Esophagus squamous epithelium (tissue), 5 donors: ENCODE data around the gene TMEM207. TPM values are rescaled to one million over a fixed set of nuclear protein-coding genes. Genes with fewer than 3 reads are reported as not detected.
"Not testable (repeated sequence)": the region's sequence is repeated elsewhere in the genome, so short reads cannot be mapped to it uniquely, and the experiment has no call there.

ENCODE experiments used
- DNase-seq: peaks from one replicate; lab custom pipeline; 2025; lab: John Stamatoyannopoulos, UW
- H3K27ac ChIP-seq, 4 donors: fragments of 200-600 bp; sonication (generic); one replicate each; pipeline ENCODE4 v1.5.1; 2016 to 2019; ENCODE audit warnings: mild to moderate bottlenecking in 1 of 4
- H3K27me3 ChIP-seq, 4 donors: fragments of 200-600 bp; sonication (generic); 1 replicate in 3 of 4; 2 replicates in 1 of 4; pipeline versions ENCODE4 v1.5.1 to v1.6.0; 2017 to 2021; ENCODE audit warnings: antibody characterized with exemption in 1 of 4
- H3K36me3 ChIP-seq, 3 donors: fragments of 200-600 bp; sonication (generic); one replicate each; pipeline ENCODE4 v1.5.1; 2016 to 2019
- H3K4me1 ChIP-seq, 3 donors: fragments of 200-600 bp; sonication (generic); one replicate each; pipeline ENCODE4 v1.5.1; 2017 to 2019
- H3K4me3 ChIP-seq, 4 donors: fragments of 200-600 bp; sonication (generic); 1 replicate in 3 of 4; 2 replicates in 1 of 4; pipeline ENCODE4 v1.5.1; 2016 to 2019; ENCODE audit warnings: mild to moderate bottlenecking in 2 of 4, moderate library complexity in 1 of 4
- H3K9me3 ChIP-seq, 3 donors: fragments of 200-600 bp; sonication (generic); one replicate each; pipeline ENCODE4 v1.5.1; 2016 to 2019
- POLR2A ChIP-seq, 4 donors: fragments of 450-650 bp; IDR thresholded peaks; one replicate each; pipeline ENCODE4 v1.6.1; 2017; ENCODE audit warnings: antibody characterized with exemption in 4 of 4, mild to moderate bottlenecking in 4 of 4, moderate library complexity in 3 of 4
- WGBS, 2 donors: methylation state at CpG; one replicate each; pipeline ENCODE4 v1.1.5; 2018; 5-methylcytosine and 5-hydroxymethylcytosine counted together
- intact Hi-C: fragments of 100-400 bp; cut with DNase I; formaldehyde crosslinking; loops from one replicate; pipeline ENCODE4 v1.15.0; 2022
- total RNA-seq, 4 donors: library from RNA; depleted of rRNA; stranded (reverse); fragments of >200 nt; gene quantifications; one replicate each; pipeline ENCODE4 v1.1.0, GENCODE V29; 2016
- TF ChIP-seq, protein P1 (sequence below), 6 experiments: fragments of 450-650 bp in 4 of 6; fragments of 200-600 bp in 2 of 6; sonication (generic) in 2 of 6; IDR thresholded peaks; one replicate each; pipeline ENCODE4 v1.5.1; 2016 to 2019; ENCODE audit warnings: antibody characterized with exemption in 6 of 6, mild to moderate bottlenecking in 4 of 6, moderate library complexity in 4 of 6
- donor health status: DM: yes; HTN: yes; CAD: no.

TMEM207 gene
- total RNA-seq, 4 donors from 2014 or later, result not detected

DNA sequence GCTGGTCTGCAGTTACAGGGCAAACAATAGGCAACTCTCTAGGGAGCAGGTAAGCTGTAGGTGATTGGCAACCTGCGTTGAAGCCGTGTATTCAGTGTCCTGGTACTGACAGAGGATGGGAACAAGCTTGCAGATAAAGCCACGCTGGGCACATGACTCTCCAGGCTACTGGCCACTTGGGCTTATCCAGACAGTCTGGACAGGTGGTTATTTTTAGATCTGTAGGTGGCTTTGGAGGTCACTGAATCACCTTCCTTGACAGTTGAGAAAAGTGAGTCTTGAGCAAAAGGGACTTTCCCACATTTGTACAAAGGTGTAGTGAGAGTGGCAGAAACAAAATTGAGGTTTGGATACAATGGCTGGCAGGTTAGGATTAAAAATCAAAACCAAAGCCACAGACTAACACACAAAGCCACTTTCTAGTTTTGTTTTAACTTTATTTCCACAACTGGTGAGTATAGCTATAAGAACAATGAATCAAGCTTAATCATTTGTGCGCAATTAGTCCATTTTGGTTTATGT, 41.9 kb upstream of the TMEM207 start:
- H3K36me3 ChIP-seq, result no peaks in the 10 kb centered on the region
- DNase-seq, result no peak
- H3K4me1 ChIP-seq, result no peaks in the 10 kb centered on the region
- H3K9me3 ChIP-seq, result no peaks in the 10 kb centered on the region
- no peak overlapping the region for H3K4me3 ChIP-seq
- TF ChIP-seq, protein P1, sequence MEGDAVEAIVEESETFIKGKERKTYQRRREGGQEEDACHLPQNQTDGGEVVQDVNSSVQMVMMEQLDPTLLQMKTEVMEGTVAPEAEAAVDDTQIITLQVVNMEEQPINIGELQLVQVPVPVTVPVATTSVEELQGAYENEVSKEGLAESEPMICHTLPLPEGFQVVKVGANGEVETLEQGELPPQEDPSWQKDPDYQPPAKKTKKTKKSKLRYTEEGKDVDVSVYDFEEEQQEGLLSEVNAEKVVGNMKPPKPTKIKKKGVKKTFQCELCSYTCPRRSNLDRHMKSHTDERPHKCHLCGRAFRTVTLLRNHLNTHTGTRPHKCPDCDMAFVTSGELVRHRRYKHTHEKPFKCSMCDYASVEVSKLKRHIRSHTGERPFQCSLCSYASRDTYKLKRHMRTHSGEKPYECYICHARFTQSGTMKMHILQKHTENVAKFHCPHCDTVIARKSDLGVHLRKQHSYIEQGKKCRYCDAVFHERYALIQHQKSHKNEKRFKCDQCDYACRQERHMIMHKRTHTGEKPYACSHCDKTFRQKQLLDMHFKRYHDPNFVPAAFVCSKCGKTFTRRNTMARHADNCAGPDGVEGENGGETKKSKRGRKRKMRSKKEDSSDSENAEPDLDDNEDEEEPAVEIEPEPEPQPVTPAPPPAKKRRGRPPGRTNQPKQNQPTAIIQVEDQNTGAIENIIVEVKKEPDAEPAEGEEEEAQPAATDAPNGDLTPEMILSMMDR (IDR thresholded peaks at IDR 0.05), result no peak
- TF ChIP-seq POLR2A (IDR thresholded peaks at IDR 0.05), result no peak
- peaks cover 0 to 9% (median 0%) of the 10 kb centered on the region in 4 donors for H3K27me3 ChIP-seq
- H3K27ac ChIP-seq, result no peak overlapping the region
- 63 to 89% methylated on average over 4 of the region's 4 CpGs for WGBS, 2 donors
- intact Hi-C loops, result no loop called here

DNA sequence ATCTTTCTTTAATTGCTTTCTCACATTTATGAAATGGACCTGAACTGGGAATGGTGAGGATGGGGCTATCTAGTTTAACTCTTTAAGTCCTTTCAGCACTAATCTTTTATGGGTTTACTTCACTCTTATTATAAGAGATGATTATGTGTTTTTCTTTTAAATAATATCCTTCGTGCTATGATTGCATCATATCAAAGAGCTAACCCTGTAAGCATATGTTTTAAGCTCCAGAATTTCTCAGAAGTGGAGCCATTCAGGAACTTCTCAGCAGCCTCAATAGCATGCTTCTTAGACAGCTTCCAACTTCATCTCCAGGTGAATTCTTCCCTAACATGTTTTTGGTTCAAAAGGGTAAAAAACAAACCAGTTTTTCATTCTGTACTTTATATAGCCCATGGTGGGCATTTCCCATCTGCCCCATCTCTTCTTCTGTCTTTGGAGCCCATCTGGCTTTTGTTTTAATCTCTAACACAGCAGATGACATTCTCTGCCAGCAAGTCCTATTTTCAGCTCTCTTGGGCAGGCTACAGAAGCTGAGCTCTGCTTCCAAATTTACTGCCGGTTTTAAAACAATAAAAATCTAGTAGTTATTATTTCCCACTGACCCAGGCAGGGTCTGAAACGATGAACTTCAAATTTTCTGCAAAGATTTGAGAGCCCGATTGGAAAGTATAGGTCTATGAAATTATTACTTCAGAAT, 37.4 kb upstream of the TMEM207 start:
- Histone ChIP-seq H3K4me3 (no peak overlapping the region), H3K36me3 (no peaks in the 10 kb centered on the region), H3K27me3 (peaks cover 0 to 9% (median 0%) of the 10 kb centered on the region in 4 donors), H3K4me1 (peaks cover 0 to 5% (median 0%) of the 10 kb centered on the region in 3 donors), H3K9me3 (no peaks in the 10 kb centered on the region), H3K27ac (no peak overlapping the region)
- DNase-seq, result no peak
- TF ChIP-seq, protein P1 (IDR thresholded peaks at IDR 0.05), result no peak
- TF ChIP-seq POLR2A (IDR thresholded peaks at IDR 0.05), result no peak
- 64 to 77% methylated on average over 4 of the region's 4 CpGs for WGBS, 2 donors
- intact Hi-C loops, result no loop called here

DNA sequence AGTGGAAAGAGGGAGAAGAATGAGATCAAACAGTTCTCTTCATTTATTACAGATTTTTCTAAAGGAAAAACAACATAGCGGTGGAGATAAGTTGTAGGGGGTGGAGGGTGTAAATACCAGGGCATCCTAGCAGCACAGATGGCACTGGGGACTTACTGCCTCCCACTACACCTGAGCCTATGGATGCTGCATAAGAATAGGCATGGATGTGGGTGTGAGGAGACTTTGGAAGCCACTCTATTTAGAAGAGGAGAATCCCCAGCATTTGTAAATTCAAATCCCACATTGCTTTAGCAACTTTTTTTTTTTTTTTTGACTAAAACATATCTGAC, 36.8 kb upstream of the TMEM207 start:
- Histone ChIP-seq H3K36me3 (no peaks in the 10 kb centered on the region), H3K27me3 (peaks cover 0 to 9% (median 0%) of the 10 kb centered on the region in 4 donors), H3K9me3 (no peaks in the 10 kb centered on the region), H3K4me3 (no peak overlapping the region), H3K4me1 (peaks cover 0 to 5% (median 0%) of the 10 kb centered on the region in 3 donors), H3K27ac (no peak overlapping the region)
- TF ChIP-seq POLR2A (IDR thresholded peaks at IDR 0.05), result no peak
- TF ChIP-seq, protein P1 (IDR thresholded peaks at IDR 0.05), result no peak
- 13 to 27% methylated on average over 1 of the region's 1 CpG for WGBS, 2 donors
- intact Hi-C loops, result no loop called here
- DNase-seq, result no peak

DNA sequence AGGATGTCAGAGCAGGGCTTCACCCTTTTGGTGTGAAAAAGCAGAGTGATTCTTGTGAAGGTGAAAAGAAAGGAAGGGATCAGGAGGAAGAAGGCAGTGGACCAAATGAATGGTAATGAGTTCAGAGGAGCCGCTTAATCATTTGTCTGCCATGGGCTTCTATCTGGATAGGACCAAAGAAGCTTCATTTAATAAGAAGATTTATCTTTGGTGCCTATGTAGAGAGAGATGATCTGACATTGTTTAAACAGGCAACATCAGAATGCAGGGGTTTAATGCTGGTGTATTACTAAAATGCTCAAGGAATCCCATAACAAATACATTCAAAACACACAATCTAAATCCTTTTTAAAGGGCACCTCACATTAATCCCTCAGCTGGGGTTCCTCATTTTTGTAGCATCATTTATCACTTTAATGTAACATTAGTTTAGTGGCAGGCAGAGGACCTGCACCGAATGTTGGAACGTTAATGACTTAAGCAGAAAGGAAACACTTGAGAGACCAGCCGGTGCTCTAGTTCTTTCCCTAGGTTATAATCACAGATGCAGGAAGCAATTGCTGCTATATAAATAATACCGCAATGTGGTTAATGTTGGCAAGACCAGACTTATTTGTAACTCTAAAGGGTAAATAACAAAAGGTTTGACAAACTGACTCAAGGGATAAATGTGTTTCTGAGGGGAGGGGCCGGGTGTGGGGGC, 36.3 kb upstream of the TMEM207 start:
- Histone ChIP-seq H3K36me3 (no peaks in the 10 kb centered on the region), H3K4me1 (peaks cover 0 to 5% (median 0%) of the 10 kb centered on the region in 3 donors), H3K27me3 (peaks cover 0 to 9% (median 0%) of the 10 kb centered on the region in 4 donors), H3K4me3 (no peak overlapping the region), H3K27ac (no peak overlapping the region), H3K9me3 (no peaks in the 10 kb centered on the region)
- TF ChIP-seq POLR2A (IDR thresholded peaks at IDR 0.05), result no peak
- TF ChIP-seq, protein P1 (IDR thresholded peaks at IDR 0.05), result no peak
- DNase-seq, result no peak
- WGBS, 2 donors, result 17 to 19% methylated on average over 6 of the region's 6 CpGs
- intact Hi-C loops, result no loop called here

DNA sequence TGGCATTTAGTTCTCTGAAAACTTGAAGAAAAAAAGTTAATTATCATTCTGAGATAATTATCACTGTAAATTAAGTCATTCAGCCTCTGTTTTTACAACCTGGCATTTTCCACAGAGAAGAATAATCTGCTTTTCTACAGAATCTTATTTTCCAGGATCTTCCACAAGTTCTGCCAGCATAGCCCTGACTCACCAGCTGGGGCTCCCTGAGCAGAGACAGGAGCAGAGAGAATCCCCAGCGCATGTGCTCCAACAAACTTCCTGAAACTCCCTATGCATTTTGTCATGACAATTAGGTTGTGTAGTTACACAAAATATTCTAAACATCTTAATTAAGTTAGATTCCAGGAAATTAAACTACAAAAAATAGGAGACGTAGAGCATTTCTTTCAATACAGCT, 32.1 kb upstream of the TMEM207 start:
- no peaks in the 10 kb centered on the region for H3K9me3 ChIP-seq
- no peaks in the 10 kb centered on the region for H3K27me3 ChIP-seq
- intact Hi-C loops, result no loop called here
- TF ChIP-seq, protein P1 (IDR thresholded peaks at IDR 0.05), result no peak
- TF ChIP-seq POLR2A (IDR thresholded peaks at IDR 0.05), result no peak
- no peaks in the 10 kb centered on the region for H3K36me3 ChIP-seq
- DNase-seq, result no peak
- peaks cover 0 to 5% (median 0%) of the 10 kb centered on the region in 3 donors for H3K4me1 ChIP-seq
- WGBS, 2 donors, result 87 to 89% methylated on average over 2 of the region's 2 CpGs
- no peak overlapping the region for H3K4me3 ChIP-seq
- no peak overlapping the region for H3K27ac ChIP-seq

DNA sequence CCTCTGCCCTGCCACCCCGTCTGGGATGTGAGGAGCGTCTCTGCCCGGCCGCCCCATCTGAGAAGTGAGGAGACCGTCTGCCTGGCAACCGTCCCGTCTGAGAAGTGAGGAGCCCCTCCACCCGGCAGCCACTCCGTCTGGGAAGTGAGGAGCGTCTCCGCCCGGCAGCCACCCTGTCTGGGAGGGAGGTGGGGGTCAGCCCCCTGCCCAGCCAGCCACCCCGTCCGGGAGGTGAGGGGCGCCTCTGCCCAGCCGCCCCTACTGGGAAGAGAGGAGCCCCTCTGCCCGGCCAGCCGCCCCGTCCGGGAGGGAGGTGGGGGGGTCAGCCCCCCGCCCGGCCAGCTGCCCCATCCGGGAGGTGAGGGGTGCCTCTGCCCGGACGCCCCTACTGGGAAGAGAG, 23.6 kb upstream of the TMEM207 start:
- no CpG with 5 or more reads among the region's 25 CpGs for WGBS, 2 donors
- DNase-seq, H3K27ac ChIP-seq, H3K4me1 ChIP-seq, H3K27me3 ChIP-seq, H3K9me3 ChIP-seq, H3K36me3 ChIP-seq, H3K4me3 ChIP-seq, intact Hi-C loops: not testable (repeated sequence)
